ENCODE measurements around the gene LARGE2.

DNA sequence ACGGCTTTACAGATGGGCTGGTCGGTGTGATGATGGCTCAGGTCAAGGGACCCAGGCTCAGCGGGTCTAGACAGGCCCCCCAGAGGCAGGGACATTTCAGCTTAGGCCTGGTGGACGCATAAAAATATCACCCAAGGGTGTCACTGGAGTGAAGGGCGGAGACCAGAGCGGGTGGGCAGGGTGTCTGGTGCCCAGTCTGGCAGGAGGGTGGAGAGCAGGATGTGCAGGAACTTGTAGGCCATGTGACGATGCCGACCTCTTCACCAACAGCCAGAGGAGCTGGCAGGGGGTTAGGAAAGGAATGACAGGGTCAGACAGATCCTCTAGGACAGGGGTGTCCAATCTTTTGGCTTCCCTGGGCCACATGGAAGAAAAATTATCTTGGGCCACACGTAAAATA, 32.5 kb upstream of the LARGE2 start:
- TF ChIP-seq CTCF (conservative IDR thresholded peaks at IDR 0.05; ENCODE audit: low read depth, low read length) (no peak), EZH2 (IDR thresholded peaks at IDR 0.05; ENCODE audit: low read length, unreplicated experiment) (no peak), EZH2phosphoT487 (IDR thresholded peaks at IDR 0.05; ENCODE audit: borderline replicate concordance, low read length) (no peak)
